Calu3 (cell line): ENCODE data around the gene VPS26A. TPM values are rescaled to one million over a fixed set of nuclear protein-coding genes. Genes with fewer than 3 reads are reported as not detected.

Experiments
- BruUV-seq: library from RNA; stranded (reverse); fragments of 400-500 nt; replicated peaks from 2 replicates; lab custom pipeline; 2021; lab: Mats Ljungman, UMichigan
- CTCF ChIA-PET: fragments of 300-600 bp; sonication (Branson Sonifier 250); formaldehyde crosslinking; loops from one replicate; lab custom pipeline; 2022; ENCODE audit warnings: antibody characterized with exemption; lab: Charles Lee
- DNase-seq: peaks from one replicate; pipeline ENCODE4 v3.0.0; 2022
- H3K27ac Mint-ChIP-seq: one replicate; pipeline ENCODE4 v1.8.0; 2022; ENCODE audit warnings: mixed read lengths; ENCODE audit not compliant: unreplicated experiment
- H3K27me3 Mint-ChIP-seq: one replicate; pipeline ENCODE4 v1.8.0; 2022; ENCODE audit warnings: mixed read lengths; ENCODE audit not compliant: unreplicated experiment
- H3K36me3 Mint-ChIP-seq: one replicate; pipeline ENCODE4 v1.8.0; 2022; ENCODE audit warnings: mild to moderate bottlenecking, moderate library complexity, mixed read lengths; ENCODE audit not compliant: insufficient read depth, unreplicated experiment
- H3K4me1 Mint-ChIP-seq: one replicate; pipeline ENCODE4 v1.8.0; 2022; ENCODE audit warnings: mild to moderate bottlenecking, low read depth, mixed read lengths; ENCODE audit not compliant: unreplicated experiment
- H3K4me3 Mint-ChIP-seq: one replicate; pipeline ENCODE4 v1.8.0; 2022; ENCODE audit warnings: mild to moderate bottlenecking, low read depth, moderate library complexity, mixed read lengths; ENCODE audit not compliant: unreplicated experiment
- H3K9me3 Mint-ChIP-seq: one replicate; pipeline ENCODE4 v1.8.0; 2022; ENCODE audit warnings: low read depth, mixed read lengths; ENCODE audit not compliant: unreplicated experiment
- intact Hi-C: fragments of 100-400 bp; cut with micrococcal nuclease; formaldehyde crosslinking; loops from one replicate; pipeline ENCODE4 v1.10.0; 2022; ENCODE audit not compliant: unreplicated experiment
- total RNA-seq: library from RNA; stranded (reverse); gene quantifications from 2 replicates; pipeline ENCODE4 v1.2.3, GENCODE V29; 2022
- TF ChIP-seq, protein P1 (sequence below): fragments of 200-600 bp; IDR thresholded peaks from one replicate; pipeline ENCODE4 v1.8.0; 2022; ENCODE audit warnings: antibody characterized with exemption; ENCODE audit not compliant: unreplicated experiment

Gene VPS26A
- total RNA-seq, 1 experiment from 2014 or later = 80.3 TPM

DNA sequence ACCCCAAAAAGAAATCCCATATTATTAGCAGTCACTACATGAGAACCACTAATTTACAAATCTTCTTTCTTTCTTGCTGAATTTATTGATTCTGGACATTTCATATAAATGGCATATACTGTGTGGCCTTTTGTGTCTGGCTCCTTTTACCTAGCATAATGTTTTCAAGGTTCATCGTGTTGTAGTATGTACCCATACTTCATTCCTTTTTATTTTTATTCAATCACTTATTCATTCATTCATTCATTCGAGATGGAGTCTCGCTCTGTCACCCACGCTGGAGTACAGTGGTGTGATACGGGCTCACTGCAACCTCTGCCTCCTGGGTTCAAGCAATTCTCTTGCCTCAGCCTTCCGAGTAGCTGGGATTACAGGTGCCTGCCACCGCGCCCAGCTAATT, 21.9 kb downstream of the VPS26A start:
- no peaks in the 10 kb centered on the region for H3K4me1 Mint-ChIP-seq
- TF ChIP-seq, protein P1, sequence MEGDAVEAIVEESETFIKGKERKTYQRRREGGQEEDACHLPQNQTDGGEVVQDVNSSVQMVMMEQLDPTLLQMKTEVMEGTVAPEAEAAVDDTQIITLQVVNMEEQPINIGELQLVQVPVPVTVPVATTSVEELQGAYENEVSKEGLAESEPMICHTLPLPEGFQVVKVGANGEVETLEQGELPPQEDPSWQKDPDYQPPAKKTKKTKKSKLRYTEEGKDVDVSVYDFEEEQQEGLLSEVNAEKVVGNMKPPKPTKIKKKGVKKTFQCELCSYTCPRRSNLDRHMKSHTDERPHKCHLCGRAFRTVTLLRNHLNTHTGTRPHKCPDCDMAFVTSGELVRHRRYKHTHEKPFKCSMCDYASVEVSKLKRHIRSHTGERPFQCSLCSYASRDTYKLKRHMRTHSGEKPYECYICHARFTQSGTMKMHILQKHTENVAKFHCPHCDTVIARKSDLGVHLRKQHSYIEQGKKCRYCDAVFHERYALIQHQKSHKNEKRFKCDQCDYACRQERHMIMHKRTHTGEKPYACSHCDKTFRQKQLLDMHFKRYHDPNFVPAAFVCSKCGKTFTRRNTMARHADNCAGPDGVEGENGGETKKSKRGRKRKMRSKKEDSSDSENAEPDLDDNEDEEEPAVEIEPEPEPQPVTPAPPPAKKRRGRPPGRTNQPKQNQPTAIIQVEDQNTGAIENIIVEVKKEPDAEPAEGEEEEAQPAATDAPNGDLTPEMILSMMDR = no peak
- peaks cover 5% of the 10 kb centered on the region for H3K36me3 Mint-ChIP-seq
- H3K27ac Mint-ChIP-seq = no peak overlapping the region
- intact Hi-C loops = no loop called here
- CTCF ChIA-PET = no interaction called here
- BruUV-seq = no TSS peak
- DNase-seq = no peak
- no peaks in the 10 kb centered on the region for H3K27me3 Mint-ChIP-seq
- no peak overlapping the region for H3K4me3 Mint-ChIP-seq
- no peaks in the 10 kb centered on the region for H3K9me3 Mint-ChIP-seq

DNA sequence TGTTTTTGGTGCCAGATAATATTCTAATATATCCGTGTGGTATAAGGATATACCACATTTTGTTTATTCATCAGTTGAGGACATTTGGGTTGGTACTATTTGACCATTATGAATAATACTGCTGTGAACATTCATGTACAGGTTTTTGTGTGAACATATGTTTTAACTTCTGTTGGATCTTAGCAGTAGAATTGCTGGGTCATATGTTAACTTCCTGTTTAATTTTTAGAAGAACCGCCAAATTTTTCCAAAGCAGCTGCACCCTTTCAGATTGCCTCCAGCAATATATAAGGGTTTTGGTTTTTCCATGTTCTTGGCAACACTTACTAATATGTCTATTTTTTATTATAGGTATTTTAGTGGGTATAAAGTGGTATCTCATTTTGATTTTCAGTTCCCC, 22.8 kb downstream of the VPS26A start:
- CTCF ChIA-PET = interaction anchor here (0.6 kb wide), 1 partner anchor 96 kb away, joined by 3 read pairs; no protein-coding TSS in a partner anchor
- no peak for DNase-seq
- H3K36me3 Mint-ChIP-seq = peaks cover 5% of the 10 kb centered on the region
- BruUV-seq = no TSS peak
- intact Hi-C loops = no loop called here
- no peaks in the 10 kb centered on the region for H3K4me1 Mint-ChIP-seq
- TF ChIP-seq, protein P1 = no peak
- no peaks in the 10 kb centered on the region for H3K9me3 Mint-ChIP-seq
- no peaks in the 10 kb centered on the region for H3K27me3 Mint-ChIP-seq
- no peak overlapping the region for H3K27ac Mint-ChIP-seq
- H3K4me3 Mint-ChIP-seq = no peak overlapping the region

DNA sequence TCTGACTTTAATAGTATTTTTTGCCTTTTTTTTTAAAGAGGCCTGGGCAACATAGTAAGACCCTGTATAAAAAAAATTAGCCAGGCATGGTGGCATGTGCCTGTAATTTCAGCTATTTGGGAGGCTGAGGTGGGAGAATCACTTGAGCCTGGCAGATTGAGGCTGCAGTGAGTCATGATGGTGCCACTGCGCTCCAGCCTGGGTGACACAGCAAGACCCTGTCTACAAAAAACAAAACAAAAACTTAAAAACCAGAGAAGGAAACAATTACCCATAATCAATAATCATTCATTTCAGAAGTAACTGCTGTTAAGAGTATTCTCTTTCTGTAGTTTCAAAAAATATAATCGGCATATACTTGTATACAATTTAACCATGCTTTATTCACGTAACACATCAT, 28.0 kb downstream of the VPS26A start:
- no peak overlapping the region for H3K4me3 Mint-ChIP-seq

DNA sequence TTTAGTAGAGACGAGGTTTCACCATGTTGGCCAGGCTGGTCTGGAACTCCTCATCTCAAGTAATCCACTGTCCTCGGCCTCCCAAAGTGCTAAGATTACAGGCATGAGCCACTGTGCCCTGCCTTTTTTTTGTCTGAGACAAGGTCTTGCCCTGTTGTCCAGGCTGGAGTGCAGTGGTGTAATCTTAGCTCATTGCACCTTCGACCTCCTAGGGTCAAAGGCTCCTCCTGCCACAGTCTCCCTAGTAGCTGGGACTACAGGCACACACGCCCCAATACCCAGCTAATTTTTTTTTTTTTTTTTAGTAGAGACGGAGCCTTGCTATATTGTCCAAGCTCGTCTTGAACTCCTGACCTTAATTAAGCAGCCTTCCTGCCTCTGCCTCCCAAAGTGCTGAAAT, 29.2 kb downstream of the VPS26A start:
- Mint-ChIP-seq H3K4me3 (no peak overlapping the region), H3K36me3 (peaks cover 11% of the 10 kb centered on the region), H3K27ac (peak overlapping the region; percentile 36), H3K4me1 (peaks cover 10% of the 10 kb centered on the region), H3K27me3 (no peaks in the 10 kb centered on the region), H3K9me3 (no peaks in the 10 kb centered on the region)
- BruUV-seq = no TSS peak
- TF ChIP-seq, protein P1 = no peak
- intact Hi-C loops = no loop called here
- DNase-seq = no peak
- CTCF ChIA-PET = interaction anchor here (0.6 to 1.3 kb wide), 2 partner anchors 17 to 46 kb away, joined by 3 to 8 read pairs; no protein-coding TSS in a partner anchor

More for the DNA sequence above, 28.0 kb downstream of the VPS26A start:
- Mint-ChIP-seq H3K27me3 (no peaks in the 10 kb centered on the region), H3K9me3 (no peaks in the 10 kb centered on the region), H3K27ac (no peak overlapping the region), H3K36me3 (peaks cover 5% of the 10 kb centered on the region), H3K4me1 (peaks cover 10% of the 10 kb centered on the region)
- intact Hi-C loops = no loop called here
- DNase-seq = no peak
- CTCF ChIA-PET = interaction anchor here (1.3 kb wide), 1 partner anchor 16 kb away, joined by 8 read pairs; no protein-coding TSS in a partner anchor
- no TSS peak for BruUV-seq
- TF ChIP-seq, protein P1 = no peak
